SK-N-SH (cell line): ENCODE data around the gene CACNA1H.

Source experiments
- RAD21 ChIP-seq: IDR thresholded peaks from 2 replicates; pipeline ENCODE4 v1.6.1; 2012; ENCODE audit warnings: mild to moderate bottlenecking, low read length
- TF ChIP-seq, protein P1 (sequence below): fragments of 200-600 bp; sonication (generic); IDR thresholded peaks from 2 replicates; pipeline ENCODE4 v1.6.1; 2017; ENCODE audit warnings: antibody characterized with exemption, mild to moderate bottlenecking, moderate library complexity

DNA sequence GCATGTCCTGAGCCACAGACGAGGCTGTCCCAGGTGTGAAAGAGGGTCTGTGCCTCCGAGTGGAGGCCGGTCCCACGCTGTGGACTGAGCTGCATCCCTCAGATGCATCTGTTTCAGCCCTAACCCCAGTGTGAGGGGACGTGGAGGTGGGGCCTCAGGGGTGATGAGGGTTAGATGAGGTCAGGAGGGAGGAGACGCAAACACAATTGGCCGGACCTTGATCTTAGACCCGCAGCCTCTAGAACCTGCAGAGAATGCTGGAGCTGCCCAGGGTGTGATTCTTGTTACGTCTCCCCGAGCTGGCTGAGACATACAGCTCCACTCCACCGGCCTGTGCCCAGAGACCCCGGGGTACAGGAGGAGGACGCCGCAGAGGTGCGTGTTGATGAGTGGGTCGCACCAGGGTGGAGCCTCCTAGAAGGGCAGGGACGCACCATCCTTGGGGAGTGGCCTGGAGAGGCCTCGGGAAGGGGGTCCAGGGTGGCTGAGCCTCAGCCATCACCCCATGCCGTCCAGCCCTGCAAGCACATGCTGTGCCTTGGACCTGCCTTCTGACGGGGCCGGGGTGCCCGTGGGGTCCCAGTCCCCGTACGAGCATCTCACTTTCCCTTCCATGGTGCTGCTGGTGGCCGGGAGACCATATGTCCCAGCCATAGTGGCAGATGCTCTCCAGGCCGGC is 40.3 kb upstream of the CACNA1H start:
- TF ChIP-seq, protein P1, sequence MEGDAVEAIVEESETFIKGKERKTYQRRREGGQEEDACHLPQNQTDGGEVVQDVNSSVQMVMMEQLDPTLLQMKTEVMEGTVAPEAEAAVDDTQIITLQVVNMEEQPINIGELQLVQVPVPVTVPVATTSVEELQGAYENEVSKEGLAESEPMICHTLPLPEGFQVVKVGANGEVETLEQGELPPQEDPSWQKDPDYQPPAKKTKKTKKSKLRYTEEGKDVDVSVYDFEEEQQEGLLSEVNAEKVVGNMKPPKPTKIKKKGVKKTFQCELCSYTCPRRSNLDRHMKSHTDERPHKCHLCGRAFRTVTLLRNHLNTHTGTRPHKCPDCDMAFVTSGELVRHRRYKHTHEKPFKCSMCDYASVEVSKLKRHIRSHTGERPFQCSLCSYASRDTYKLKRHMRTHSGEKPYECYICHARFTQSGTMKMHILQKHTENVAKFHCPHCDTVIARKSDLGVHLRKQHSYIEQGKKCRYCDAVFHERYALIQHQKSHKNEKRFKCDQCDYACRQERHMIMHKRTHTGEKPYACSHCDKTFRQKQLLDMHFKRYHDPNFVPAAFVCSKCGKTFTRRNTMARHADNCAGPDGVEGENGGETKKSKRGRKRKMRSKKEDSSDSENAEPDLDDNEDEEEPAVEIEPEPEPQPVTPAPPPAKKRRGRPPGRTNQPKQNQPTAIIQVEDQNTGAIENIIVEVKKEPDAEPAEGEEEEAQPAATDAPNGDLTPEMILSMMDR: no peak
- no peak for TF ChIP-seq RAD21
